HG03571 (cell line): Measurements from ENCODE around the gene TRIOBP.
"Not testable (repeated sequence)": the region's sequence is repeated elsewhere in the genome, so short reads cannot be mapped to it uniquely, and the experiment has no call there.

Experiments used
- ATAC-seq: cut with Tn5 transposase; IDR thresholded peaks from one replicate; pipeline ENCODE4 v1.9.1; 2021; ENCODE audit not compliant: unreplicated experiment

Gene TRIOBP

DNA sequence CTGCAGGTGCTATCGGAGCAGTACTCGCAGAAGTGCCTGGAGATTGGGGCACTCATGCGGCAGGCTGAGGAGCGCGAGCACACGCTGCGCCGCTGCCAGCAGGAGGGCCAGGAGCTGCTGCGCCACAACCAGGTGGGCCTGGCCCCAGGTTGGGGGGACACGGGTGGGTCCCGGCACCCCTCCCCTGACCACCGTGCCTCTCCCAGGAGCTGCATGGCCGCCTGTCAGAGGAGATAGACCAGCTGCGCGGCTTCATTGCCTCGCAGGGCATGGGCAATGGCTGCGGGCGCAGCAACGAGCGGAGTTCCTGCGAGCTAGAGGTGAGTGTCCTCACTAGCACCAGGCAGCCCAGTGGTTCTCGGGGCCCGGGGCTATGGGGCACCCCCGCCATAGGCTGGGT, 72.2 kb downstream of the TRIOBP start:
- ATAC-seq = no peak

DNA sequence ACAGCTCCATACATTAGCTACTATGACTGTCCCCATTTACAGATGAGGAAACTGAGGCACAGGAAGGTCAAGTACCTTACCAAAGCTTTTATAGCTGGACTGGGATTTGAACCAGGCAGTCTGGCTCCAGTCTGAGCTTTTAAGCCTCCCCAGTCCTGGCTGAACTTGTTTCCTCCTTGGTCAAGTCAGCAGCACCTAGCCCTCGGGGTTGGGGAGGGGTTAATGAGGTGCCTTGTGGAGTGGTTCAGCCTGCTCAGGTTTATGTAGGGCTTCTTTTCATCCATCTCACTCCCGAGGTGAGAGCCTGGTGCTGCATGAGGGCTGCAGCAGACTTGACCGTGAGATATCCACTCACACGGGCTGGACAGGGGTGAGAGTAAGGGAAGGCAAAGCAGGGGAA, 74.2 kb downstream of the TRIOBP start:
- no peak for ATAC-seq

DNA sequence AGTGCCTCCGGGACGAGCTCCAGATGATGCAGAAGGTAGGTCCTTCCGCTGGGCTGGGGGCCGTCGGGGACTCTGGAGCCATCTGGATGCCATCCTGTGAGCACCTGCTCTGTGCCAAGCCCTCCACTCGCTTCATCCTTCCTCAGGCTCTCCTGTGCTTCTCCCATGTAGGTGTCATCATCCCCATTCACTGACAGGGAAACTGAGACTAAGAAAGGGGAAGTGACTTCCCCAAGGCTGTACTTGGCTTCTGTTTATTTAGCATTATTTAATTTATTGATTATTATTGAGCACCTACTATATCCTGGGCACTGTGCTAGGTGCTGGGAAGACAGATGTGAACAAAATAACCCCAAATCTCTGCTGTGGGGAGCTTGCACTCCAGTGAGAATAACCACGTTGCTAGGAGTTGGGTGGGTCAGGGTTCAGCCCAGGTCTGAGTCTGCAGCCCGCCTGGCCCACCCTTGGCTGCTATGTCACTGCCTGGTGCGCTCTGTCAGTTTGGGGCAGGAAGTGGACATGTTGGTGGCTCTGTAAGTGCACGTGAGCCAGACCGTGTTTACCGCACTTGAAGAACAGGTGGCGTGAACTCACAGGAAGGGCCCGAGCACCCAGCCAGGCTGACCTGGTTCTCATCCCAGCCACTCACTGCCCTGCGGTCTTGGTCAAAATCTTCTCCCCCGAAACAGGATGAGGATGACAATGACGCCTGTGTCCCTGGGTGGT, 75.0 kb downstream of the TRIOBP start:
- ATAC-seq = no peak

DNA sequence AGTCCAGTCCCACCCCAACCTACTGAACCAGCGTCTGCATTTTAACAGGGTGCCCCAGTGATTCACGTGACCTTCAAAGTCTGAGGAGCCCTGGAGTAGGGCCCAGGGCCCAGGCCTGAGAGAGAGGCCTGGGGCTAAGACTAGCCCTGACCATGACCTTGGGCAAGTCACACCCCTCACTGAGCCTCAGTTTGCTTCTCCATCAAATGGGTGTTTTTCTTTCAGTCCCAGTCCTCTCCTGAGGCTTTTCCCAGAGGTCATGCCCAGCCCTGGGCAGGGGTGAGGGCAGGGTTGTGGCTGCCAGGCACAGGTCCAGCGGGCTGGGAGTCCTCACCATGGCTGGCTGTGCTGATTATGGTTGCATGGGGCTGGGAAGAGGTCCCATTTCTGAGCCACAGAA, 77.9 kb downstream of the TRIOBP start:
- no peak for ATAC-seq

DNA sequence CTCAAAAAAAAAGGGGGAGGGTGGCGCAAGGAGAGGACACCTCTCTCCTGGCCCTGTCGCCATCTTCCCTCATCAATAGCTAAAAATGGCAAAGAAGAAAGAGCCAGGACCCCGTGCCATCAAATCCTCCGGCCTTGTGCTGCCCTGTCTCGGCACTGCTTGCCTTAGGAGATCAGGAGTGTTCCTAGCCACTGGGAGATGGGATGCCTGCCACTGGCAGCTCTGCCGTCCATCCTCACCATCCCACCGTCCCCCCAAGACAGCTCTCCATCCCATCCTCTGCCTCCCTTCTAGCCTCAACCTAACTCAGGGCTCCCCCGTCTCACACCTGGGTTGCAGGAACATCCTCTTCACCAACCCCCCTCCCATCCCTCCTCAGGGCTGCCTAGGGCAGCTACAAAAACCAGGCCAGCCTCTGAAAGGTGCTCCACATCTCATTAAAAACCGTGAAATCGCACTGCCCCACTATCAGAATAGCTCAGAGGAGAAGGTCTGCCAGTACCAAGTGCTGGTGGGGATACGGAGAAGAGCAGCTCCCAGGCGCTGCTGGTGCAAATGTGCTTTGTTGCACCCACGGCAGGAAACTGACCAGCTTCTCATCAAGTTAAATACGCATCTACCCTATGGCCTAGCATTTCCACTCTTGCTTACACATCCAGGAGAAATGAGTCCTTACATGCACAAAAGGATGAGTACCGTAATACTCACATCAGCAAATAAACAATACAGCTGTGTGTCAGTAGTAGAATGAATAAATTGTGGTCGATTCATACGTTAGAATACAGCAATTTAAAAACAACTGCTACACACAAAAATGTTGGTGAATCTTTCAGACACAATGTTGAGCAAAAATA, 79.2 kb downstream of the TRIOBP start:
- ATAC-seq = no peak

DNA sequence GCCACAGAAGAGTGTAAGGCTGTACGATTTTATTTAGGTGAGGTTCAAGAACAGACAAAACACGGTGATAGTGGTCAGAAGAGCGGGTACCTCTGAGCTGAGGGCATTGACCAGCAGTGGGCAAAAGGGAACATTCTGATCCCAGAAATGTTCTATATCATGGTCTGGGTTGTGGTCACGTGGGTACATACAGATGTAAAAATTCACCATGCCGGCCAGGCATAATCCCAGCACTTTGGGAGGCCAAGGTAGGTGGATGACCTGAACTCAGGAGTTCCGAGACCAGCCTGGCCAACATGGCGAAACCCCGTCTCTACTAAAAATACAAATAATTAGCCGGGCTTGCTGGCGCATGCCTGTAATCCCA, 79.8 kb downstream of the TRIOBP start:
- no peak for ATAC-seq

DNA sequence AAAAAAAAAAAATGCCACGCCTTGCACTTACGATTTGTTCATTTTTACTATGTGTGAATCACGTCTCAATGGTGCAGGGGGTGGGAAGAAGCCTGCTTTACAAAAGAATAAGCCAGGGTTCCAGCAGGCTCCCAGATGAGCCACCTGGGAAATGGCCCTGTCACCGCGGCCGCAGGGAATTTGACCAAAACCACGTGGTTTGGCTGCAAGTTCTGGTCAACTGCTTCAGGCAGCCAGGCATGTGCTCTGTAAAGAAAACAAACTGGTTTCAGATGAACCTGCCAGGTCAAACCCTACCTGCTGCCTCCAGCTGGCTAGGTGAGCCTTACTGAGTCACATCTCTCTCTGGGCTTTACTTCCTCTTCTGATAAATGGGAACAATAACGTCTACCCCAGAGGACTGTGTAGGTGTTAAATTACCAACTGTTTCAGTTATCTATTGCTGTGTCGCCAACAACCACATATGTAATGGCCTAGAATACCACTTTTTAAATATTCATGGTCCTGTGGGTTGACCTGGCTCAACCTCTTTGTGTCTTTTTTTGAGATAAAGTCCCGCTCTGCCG, 80.4 kb downstream of the TRIOBP start:
- ATAC-seq = no peak

DNA sequence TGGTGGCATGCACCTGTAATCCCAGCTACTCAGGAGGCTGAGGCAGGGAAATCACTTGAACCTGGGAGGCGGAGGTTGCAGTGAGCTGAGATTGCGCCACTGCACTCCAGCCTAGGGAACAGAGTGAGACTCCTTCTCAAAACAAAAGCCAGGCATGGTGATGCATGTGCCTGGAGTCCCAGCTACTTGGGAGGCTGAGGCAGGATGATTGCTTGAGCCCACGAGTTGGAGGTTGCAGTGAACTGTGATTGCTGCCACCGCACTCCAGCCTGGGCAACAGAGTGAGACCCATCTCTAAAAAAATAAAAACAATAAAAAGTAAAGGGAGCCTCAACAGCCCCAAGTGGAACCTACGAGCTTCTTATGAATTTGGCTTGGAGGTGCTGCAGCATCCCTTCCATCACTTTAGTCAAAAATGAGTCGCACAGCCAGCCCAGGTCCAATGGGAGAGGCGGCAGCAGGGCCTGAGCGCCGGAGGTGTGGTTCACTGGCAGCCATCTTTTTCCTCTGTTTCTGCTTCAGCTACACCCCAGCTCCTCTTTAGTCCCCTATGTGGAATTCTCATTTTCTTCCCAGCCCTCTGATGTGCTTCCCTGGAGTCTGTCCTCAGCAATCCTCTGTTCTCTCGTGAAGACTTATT, 81.6 kb downstream of the TRIOBP start:
- no peak for ATAC-seq

DNA sequence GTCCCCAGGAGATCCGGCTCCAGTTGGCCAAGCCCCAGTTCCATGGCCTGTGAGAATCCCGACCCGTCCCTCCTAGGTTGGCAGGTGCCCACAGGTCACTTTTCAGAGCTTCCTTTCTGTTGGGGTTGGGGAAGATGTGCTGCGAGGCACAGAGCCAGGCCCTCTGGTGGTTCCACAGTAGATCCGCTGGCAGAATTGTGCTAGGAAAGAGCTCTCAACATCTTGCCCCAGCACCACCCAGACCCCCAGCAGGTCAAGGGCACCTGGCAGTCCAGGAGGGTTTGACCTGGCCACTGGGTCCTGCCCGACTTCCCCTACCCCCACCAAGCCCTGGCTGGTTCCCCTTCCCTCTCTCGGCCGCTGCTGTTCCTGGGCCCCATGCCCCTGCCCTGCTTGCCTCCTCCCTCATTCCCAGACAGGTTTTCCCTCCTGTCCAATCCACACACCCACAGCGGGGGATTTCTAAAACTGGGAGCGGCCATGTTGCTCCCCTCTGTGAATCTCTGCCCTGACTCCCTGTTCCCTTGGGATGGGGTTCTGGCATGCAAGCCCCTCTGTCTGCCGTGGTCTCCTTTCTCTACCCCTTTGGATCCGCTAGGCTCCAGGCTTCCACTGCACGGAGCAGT, 84.7 kb downstream of the TRIOBP start:
- ATAC-seq = no peak

DNA sequence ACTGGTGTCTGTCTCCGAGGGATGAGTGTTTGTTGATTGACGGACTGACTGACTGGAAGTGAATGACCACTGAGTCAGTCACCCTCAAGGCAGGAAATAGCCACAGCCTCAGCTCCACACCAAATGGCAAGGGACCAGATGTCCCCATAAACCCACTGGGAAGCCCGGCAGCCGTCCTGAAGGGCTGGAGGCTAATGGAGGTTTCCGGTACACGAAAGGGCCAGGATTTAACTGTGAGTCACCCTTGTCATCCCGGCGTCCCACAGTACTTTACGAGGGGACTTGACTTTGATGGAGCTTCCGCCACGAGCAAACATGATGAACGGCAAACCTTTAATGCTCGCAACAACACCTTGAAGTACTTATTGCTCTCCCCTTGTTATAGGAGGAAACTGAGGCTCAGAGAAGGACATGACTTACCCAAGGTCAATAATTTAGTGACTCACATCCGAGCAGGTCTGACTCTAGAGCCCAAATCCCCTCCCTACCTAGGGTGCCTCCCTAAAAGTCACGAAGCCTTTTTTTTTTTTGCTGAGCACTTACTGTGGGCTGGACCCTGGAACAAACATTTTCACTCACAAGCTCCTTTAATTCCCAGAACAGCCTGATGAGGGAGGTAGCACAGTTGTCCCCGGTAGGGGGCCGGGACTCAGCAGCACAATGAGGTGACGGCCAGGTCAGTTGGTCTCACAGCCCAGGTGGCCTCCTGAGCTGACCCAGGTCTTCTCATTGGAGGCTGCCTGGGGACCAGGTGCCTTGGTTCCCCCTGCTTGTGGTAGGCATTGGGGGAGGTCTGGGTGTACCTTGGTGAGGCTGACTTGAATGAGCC, 85.7 kb downstream of the TRIOBP start:
- ATAC-seq = no peak

DNA sequence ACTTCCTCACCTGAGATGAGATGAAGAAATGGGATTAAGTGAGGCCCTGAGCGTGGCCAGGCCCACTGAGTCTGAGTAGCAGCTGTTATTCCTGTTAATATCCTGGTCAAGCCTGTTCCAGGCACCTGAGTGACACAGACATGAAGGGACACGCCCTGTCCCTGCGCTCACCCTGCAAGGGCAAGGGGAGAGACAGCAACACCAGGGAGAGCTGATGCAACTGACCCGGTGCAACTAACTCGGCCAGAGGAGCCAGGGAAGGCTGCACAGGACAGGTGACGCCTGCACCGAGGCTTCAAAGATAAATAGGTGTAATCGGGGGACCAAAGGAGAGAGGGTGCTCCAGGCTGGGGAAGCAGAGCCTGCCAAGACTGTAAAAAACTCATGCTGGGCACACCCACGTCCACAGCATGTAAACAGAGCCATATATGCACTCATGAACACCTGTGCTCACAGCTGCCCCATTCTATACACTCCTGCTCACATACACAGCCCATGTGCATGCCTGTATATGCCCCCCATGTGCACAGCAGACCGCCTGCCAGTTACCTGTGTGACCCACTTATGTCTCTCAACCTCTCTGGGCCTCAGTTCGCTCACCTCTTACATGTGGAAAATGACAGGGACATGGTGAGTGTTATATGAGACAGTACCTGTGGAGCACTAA, 88.1 kb downstream of the TRIOBP start:
- no peak for ATAC-seq

DNA sequence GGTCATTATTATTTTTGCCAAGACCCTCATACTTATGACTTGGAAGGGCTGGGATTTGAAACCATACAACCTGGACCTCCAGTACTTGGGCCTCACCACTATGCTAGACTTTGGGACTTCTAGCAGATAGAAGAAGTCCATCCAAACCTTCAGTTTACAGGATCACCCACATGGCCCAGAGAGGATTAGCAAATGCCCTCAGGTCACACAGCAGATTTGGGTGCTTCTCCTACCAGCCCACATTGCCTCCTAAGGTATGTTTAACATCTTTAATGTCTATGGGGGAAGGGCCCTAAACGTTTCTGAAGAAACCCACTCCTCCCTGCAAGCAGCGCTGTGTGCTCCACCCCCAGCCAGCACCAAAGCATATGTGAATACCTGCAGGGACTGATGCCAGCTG, 93.4 kb downstream of the TRIOBP start:
- ATAC-seq = no peak

DNA sequence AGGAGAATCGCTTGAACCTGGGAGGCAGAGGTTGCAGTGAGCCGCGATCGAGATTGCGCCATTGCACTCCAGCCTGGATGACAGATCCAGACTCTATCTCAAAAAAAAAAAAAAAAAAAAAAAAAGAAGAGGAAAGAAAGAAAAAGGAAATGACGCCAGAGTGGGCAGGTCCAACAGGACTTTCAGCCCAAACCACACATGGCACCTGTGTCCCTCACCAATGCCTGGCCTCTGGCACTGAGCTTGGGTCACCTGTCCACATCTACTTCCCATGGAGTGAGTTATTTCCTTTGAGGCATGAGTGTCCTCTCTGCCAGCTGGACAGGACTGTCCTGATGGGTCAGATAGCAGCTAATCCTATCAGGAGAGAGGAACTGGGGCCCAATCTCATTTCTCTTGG, 95.6 kb downstream of the TRIOBP start:
- no peak for ATAC-seq

DNA sequence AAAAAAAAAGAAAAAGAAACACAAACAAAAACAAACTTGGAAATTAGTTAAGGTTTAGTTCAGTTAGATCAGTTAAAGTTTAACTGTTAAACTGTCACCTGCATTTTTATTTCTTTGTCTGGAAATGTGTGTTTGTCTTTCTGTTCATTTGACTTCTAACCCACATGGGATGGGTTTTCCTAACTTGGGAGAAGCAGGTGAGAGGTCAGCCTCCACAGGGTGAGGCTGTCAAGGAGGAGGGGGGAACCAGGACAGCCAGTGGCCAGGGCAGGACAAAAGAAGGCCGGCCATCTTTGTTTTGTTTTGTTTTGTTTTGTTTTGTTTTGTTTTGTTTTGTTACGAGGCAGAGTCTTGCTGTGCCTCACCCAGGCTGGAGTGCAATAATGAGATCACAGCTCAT, 97.5 kb downstream of the TRIOBP start:
- ATAC-seq = no peak

DNA sequence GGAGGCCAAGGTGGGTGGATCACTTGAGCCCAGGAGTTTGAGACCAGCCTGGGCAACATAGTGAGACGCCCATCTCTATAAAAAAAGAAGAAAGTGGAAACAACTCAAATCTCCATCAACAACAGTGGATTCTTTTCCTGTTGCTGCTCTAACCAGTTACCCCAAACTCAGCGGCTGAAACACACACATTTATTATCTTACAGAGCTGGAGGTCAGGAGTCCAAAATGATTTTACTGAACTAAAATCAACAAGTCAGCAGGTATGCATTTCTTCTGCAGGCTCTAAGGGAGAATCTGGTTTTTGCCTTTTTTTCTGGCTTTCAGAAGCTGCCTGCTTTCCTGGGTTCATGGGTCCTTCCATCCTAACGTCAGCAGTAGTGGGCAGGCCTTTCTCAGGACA, 99.2 kb downstream of the TRIOBP start:
- ATAC-seq = no peak

DNA sequence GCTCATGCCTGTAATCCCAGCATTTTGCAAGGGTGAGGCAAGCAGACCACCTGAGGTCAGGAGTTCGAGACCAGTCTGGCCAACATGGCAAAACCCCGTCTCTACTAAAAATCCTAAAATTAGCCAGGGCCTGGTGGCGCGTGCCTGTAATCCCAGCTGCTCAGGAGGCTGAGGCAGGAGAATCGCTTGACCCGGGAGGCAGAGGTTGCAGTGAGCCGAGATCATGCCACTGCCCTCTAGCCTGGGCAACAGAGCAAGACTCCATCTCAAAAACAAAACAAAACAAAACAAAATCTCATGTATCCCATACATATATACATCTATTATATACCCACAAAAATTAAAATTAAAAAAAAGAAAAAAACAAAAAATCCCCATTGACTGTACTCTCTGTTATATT, 100.4 kb downstream of the TRIOBP start:
- not testable (repeated sequence) for ATAC-seq

DNA sequence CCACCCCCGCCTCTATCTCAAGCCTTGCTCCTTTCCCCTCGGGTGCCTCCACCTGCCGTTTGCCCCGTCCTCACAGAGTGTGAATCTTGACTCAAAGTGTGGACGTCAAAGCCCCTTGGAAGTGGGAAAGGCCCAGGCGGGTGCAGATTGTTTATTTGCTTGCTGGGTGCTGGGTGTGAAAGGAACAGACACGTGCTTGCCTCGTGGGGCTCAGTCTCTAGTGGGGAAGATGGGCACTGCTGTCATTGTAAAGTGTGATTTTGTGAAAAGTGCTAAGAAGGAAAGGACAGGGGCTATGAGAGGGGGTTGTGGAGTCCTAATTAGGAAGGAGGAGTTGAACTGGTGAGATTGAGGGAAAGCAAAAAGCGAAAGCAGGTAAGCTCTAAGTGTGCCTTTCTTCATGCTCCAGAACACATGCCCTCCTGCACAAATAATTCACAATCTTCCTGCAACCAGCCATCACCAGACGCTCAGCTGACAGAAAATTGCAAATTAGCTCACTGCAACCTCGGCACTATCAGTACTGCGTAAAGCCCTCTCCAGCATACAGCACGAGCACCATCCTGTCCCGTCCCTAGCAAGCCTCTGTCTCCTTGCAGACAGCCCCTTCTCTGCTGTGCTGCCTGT, 101.1 kb downstream of the TRIOBP start:
- ATAC-seq = no peak

DNA sequence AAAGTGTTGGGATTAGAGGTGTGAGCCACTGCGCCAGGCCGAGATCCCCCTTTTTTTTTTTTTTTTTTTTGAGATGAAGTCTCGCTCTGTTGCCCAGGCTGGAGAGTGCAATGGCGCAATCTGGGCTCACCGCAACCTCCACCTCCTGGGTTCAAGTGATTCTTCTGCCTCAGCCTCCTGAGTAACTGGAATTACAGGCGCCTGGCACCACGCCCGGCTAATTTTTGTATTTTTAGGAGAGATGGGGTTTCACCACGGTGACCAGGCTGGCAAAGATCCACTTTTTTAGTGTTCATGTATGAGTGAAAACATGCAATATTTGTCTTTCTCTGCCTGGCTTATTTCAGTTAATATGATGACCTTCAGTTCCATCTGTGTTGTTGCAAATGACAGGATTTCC, 103.1 kb downstream of the TRIOBP start:
- not testable (repeated sequence) for ATAC-seq

DNA sequence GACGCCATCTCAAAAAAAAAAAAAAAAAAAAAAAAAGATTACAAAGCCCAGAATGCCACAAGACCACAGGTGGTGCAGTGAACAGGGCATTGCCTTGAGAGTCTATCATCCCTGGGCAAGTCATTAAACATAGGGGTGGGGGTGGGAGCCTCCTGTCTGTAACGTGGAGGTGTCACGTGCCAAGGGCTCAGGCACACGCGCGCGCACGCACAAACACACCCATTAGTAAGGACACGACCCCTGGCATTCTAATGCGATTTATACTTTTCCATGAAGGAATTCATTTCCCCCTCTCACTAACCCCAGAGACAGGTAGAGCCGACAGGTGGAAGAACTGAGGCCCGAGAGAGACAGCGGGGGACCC, 105.1 kb downstream of the TRIOBP start:
- ATAC-seq = no peak
